Measurements from ENCODE around the gene ALPP.
"Not testable (repeated sequence)": the region's sequence is repeated elsewhere in the genome, so short reads cannot be mapped to it uniquely, and the experiment has no call there.

DNA sequence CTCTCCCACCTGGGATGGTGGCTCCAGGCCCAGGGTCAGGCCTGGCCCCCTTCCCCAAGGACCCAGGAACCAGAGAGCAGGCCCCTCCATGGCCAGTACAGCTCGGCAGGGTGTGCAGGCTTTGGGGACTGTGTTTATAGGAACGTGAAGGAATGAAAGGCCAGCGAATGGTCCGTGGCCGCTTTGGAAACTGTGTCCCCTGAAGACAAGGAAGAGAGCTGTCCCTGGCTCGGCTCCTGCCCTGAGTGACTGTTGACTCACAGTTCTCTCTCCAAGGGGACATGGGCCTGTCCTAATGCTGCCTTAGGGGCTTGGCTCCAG is 43.7 kb upstream of the ALPP start:
- TF ChIP-seq POLR2A (IDR thresholded peaks at IDR 0.05; ENCODE audit: insufficient read depth in 1 of 2, low read depth in 2 of 2, low read length in 2 of 2); JUN (CRISPR knock-in tag; IDR thresholded peaks at IDR 0.05); POLR2AphosphoS5 (IDR thresholded peaks at IDR 0.05; ENCODE audit: low read depth, low read length): not testable (repeated sequence)
- TF ChIP-seq, protein P1, sequence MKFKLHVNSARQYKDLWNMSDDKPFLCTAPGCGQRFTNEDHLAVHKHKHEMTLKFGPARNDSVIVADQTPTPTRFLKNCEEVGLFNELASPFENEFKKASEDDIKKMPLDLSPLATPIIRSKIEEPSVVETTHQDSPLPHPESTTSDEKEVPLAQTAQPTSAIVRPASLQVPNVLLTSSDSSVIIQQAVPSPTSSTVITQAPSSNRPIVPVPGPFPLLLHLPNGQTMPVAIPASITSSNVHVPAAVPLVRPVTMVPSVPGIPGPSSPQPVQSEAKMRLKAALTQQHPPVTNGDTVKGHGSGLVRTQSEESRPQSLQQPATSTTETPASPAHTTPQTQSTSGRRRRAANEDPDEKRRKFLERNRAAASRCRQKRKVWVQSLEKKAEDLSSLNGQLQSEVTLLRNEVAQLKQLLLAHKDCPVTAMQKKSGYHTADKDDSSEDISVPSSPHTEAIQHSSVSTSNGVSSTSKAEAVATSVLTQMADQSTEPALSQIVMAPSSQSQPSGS (CRISPR knock-in tag; IDR thresholded peaks at IDR 0.05): not testable (repeated sequence)
- TF ChIP-seq, protein P2, sequence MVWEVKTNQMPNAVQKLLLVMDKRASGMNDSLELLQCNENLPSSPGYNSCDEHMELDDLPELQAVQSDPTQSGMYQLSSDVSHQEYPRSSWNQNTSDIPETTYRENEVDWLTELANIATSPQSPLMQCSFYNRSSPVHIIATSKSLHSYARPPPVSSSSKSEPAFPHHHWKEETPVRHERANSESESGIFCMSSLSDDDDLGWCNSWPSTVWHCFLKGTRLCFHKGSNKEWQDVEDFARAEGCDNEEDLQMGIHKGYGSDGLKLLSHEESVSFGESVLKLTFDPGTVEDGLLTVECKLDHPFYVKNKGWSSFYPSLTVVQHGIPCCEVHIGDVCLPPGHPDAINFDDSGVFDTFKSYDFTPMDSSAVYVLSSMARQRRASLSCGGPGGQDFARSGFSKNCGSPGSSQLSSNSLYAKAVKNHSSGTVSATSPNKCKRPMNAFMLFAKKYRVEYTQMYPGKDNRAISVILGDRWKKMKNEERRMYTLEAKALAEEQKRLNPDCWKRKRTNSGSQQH (CRISPR knock-in tag; IDR thresholded peaks at IDR 0.05; ENCODE audit: low read depth): not testable (repeated sequence)
